RWPE1 (cell line): ENCODE data around the gene GALE.
A peak's percentile ranks its signal among the peaks of the same experiment; 100 is the strongest.

ENCODE experiments used
- CTCF ChIA-PET: fragments of 350-600 bp; sonication (Branson Sonifier 250); formaldehyde crosslinking; extraction: SDS; loops from one replicate; lab custom pipeline; 2021; lab: Yijun Ruan, JAX
- POLR2A ChIA-PET: fragments of 400-600 bp; formaldehyde crosslinking; extraction: SDS; loops from one replicate; lab custom pipeline; 2020; ENCODE audit warnings: antibody characterized with exemption; ENCODE audit not compliant: low non-redundant PET; lab: Yijun Ruan, JAX
- DNase-seq: peaks from one replicate; pipeline ENCODE4 v3.0.0; 2012; ENCODE audit warnings: low spot score
- H3K27ac ChIP-seq: fragments of 450-650 bp; 2 replicates; pipeline ENCODE4 v1.5.1; 2017
- TF ChIP-seq, protein P1 (sequence below): fragments of 450-650 bp; conservative IDR thresholded peaks from 2 replicates; pipeline ENCODE4 v1.5.1; 2017; ENCODE audit warnings: low read depth, mild to moderate bottlenecking

Gene GALE

DNA sequence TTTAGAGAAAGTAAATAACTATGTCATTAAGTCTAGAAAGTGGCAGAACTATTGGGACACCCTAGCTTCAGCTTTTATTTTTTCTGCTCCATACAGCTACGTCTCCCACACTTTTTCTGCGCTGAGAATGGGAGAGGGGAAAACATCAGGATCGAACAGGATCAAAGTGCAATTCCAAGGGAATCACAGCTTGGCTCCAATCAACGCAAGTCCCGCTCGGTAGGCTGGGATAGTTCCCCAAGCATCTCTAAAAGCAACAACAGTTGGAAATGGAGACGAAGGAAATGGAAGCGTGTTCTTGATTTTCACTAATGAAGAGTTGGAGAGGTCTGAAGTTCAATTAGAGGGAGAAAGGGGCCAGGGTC is 24.1 kb upstream of the GALE start:
- CTCF ChIA-PET = interaction anchor here (0.6 to 0.7 kb wide), 2 partner anchors 9 to 246 kb away, joined by 3 to 4 read pairs; no protein-coding TSS in a partner anchor
- TF ChIP-seq, protein P1, sequence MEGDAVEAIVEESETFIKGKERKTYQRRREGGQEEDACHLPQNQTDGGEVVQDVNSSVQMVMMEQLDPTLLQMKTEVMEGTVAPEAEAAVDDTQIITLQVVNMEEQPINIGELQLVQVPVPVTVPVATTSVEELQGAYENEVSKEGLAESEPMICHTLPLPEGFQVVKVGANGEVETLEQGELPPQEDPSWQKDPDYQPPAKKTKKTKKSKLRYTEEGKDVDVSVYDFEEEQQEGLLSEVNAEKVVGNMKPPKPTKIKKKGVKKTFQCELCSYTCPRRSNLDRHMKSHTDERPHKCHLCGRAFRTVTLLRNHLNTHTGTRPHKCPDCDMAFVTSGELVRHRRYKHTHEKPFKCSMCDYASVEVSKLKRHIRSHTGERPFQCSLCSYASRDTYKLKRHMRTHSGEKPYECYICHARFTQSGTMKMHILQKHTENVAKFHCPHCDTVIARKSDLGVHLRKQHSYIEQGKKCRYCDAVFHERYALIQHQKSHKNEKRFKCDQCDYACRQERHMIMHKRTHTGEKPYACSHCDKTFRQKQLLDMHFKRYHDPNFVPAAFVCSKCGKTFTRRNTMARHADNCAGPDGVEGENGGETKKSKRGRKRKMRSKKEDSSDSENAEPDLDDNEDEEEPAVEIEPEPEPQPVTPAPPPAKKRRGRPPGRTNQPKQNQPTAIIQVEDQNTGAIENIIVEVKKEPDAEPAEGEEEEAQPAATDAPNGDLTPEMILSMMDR = no peak
- peak overlapping the region; percentile 86 for H3K27ac ChIP-seq
- POLR2A ChIA-PET = interaction anchor here (1.4 kb wide), 1 partner anchor 10 kb away, joined by 4 read pairs; no protein-coding TSS in a partner anchor
- DNase-seq = no peak

DNA sequence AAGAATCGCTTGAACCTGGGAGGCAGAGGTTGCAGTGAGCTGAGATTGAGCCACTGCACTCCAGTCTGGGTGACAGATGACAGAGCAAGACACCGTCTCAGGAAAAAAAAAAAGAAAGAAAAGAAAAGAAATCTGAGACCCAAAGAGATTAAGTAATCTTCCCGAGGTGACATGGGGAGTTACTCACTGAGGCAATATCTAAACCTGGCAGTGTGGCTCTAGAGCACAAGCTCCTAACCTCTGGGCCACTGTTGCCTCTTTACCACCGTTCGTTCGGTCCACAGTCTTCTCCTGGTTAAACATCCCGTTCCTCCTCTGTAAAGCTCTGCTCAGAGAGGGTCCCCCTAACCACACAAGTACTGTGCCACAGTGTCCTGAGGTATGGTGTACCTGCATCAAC is 23.2 kb upstream of the GALE start:
- ChIA-PET POLR2A (interaction anchor here (1.4 kb wide), 1 partner anchor 11 kb away, joined by 4 read pairs; no protein-coding TSS in a partner anchor), CTCF (no interaction called here)

GRCh38 chr1:23817633-23818032 is 17.1 kb upstream of the GALE start:
- TF ChIP-seq, protein P1 = no peak
- no peak for DNase-seq
- ChIA-PET POLR2A (no interaction called here), CTCF (no interaction called here)
- H3K27ac ChIP-seq = no peak overlapping the region

More for the DNA sequence above, 23.2 kb upstream of the GALE start:
- TF ChIP-seq, protein P1 = no peak
- DNase-seq = no peak
- H3K27ac ChIP-seq = no peak overlapping the region

DNA sequence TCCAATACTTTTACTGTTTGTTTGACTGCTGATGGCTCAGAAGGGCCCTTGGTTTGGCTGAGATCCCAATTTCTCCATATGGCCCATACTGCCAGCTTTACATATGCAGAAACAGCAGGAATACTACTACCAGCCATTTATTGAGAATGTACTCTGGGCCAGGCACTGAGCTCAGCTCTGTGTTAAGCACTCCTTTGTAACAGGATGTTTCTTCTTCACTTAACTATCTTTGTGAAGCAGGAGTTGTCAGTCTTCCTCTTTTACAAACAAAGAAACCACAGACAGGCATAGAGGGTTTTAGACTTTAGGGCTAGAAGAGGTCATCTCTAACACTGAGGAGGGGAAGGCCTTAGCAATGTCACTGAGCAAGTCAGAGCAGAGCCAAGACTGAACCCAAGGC is 16.4 kb upstream of the GALE start:
- ChIA-PET POLR2A (no interaction called here), CTCF (no interaction called here)
- TF ChIP-seq, protein P1 = no peak
- no peak overlapping the region for H3K27ac ChIP-seq
- no peak for DNase-seq

- H3K27ac ChIP-seq = no peak overlapping the region
Observed at GRCh38 chr1:23816361-23816760, 15.8 kb upstream of the GALE start.

DNA sequence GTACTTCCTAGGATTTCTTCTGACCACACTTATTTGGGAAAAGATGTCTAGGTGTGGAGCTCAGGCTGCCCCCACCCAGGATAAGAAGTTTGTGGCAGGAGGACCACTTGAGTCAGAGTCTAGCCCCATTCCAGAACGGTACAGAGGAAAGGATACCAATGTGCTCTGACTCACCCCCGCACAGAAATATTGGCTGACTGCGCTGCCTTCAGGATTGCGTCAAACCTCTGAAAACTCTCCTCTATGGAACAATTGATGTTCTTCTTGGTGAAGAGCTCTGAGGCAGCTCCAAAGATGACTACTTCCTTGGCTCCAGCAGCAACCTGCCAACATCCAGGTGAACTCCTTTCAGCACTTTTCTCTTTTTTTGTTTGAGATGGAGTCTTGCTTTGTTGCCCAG is 13.5 kb upstream of the GALE start:
- ChIA-PET POLR2A (no interaction called here), CTCF (no interaction called here)
- H3K27ac ChIP-seq = no peak overlapping the region
- DNase-seq = no peak
- TF ChIP-seq, protein P1 = no peak

More at GRCh38 chr1:23816361-23816760, 15.8 kb upstream of the GALE start:
- DNase-seq = no peak
- ChIA-PET POLR2A (no interaction called here), CTCF (interaction anchor here (0.7 kb wide), 1 partner anchor 8 kb away, joined by 4 read pairs; no protein-coding TSS in a partner anchor)
- TF ChIP-seq, protein P1 = no peak
